MM.1S (cell line): ENCODE results near the gene OBSCN.

Experiments used
- CTCF ChIP-seq: fragments of 300-600 bp; sonication (generic); IDR thresholded peaks from 2 replicates; pipeline ENCODE4 v1.5.1; 2016; ENCODE audit warnings: antibody characterized with exemption, low read length, mixed read lengths
- EZH2 ChIP-seq: fragments of 300-600 bp; sonication (generic); optimal IDR thresholded peaks from 2 replicates; pipeline ENCODE3; 2017; ENCODE audit warnings: low read depth, mild to moderate bottlenecking, antibody characterized with exemption, low read length, mixed read lengths
- EZH2phosphoT487 ChIP-seq: fragments of 300-600 bp; sonication (generic); IDR thresholded peaks from 2 replicates; pipeline ENCODE4 v1.6.1; 2018; ENCODE audit warnings: antibody characterized with exemption, low read length

DNA sequence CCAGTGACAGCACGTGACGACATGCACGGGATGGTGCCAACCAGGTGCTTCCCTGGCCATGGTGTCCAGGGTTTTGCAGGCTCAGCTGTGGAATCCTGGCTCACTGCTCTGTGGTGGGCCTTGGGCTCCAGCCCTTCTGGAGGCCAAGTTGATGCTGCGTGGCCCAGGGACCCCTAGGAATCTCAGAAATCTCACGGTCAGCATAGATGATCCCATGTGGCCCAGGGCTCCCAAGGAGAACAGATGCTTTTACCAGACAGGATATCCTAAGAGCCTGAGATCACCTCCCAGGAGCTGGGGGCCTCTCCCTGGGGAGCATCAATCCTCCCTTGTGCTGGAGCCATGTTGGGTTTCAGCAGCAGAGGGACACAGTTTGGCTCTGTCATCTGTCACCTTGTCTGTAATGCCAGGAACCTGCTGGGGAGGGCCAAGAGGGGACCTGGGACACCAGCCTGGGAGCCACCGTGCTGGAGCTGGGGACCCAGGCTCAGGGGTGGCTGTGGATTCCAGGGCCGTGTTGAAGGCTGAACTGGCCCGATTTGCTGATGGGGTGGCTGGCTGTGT, 134.9 kb downstream of the OBSCN start:
- TF ChIP-seq CTCF (no peak), EZH2 (no peak), EZH2phosphoT487 (no peak)
